ENCODE data around the gene AMBRA1. TPM values are rescaled to one million over a fixed set of nuclear protein-coding genes. Genes with fewer than 3 reads are reported as not detected.

Gene AMBRA1
- 10 to 100 TPM; 28.2 to 30.3 TPM for total RNA-seq

GRCh38 chr11:46593550-46594373, at the start of gene AMBRA1:
Gene AMBRA1, minus strand, starts transcription at chr11:46594023. Its CDS starts 45,643 bp downstream, at chr11:46548380.
- no peaks in the 10 kb centered on the region for H3K27me3 Mint-ChIP-seq
- ATAC-seq (replicated peaks): peak; percentile 89
- peaks cover 18% of the 10 kb centered on the region for H3K4me1 Mint-ChIP-seq
- H3K36me3 Mint-ChIP-seq (ENCODE audit: low read depth): peaks cover 8% of the 10 kb centered on the region
- H3K9me3 Mint-ChIP-seq: no peaks in the 10 kb centered on the region
- H3K27ac Mint-ChIP-seq: peak within 1 kb of the TSS; percentile 94
- peak within 1 kb of the TSS; percentile 95 for H3K4me3 Mint-ChIP-seq

GRCh38 chr11:46643531-46643930, 49.7 kb upstream of the AMBRA1 start:
- ATAC-seq (replicated peaks): no peak
- peaks cover 88% of the 10 kb centered on the region for H3K36me3 Mint-ChIP-seq (ENCODE audit: low read depth)

GRCh38 chr11:46642627-46643335, 49.0 kb upstream of the AMBRA1 start:
- no peaks in the 10 kb centered on the region for H3K9me3 Mint-ChIP-seq
- H3K27ac Mint-ChIP-seq: peak overlapping the region; percentile 7
- no peaks in the 10 kb centered on the region for H3K27me3 Mint-ChIP-seq
- peaks cover 85% of the 10 kb centered on the region for H3K36me3 Mint-ChIP-seq (ENCODE audit: low read depth)
- no peak for ATAC-seq (replicated peaks)
- peaks cover 5% of the 10 kb centered on the region for H3K4me1 Mint-ChIP-seq
- H3K4me3 Mint-ChIP-seq: no peak overlapping the region

More at GRCh38 chr11:46643531-46643930, 49.7 kb upstream of the AMBRA1 start:
- Mint-ChIP-seq H3K9me3 (no peaks in the 10 kb centered on the region), H3K27ac (no peak overlapping the region), H3K4me1 (peaks cover 5% of the 10 kb centered on the region), H3K4me3 (no peak overlapping the region), H3K27me3 (no peaks in the 10 kb centered on the region)

- Mint-ChIP-seq H3K4me1 (peaks cover 5% of the 10 kb centered on the region), H3K36me3 (ENCODE audit: low read depth) (peaks cover 81% of the 10 kb centered on the region), H3K9me3 (no peaks in the 10 kb centered on the region), H3K27me3 (no peaks in the 10 kb centered on the region), H3K4me3 (no peak overlapping the region), H3K27ac (no peak overlapping the region)
- ATAC-seq (replicated peaks): no peak
Measured at GRCh38 chr11:46641639-46642038, 47.8 kb upstream of the AMBRA1 start.

GRCh38 chr11:46640036-46640788, 46.4 kb upstream of the AMBRA1 start:
- no peaks in the 10 kb centered on the region for H3K9me3 Mint-ChIP-seq
- no peaks in the 10 kb centered on the region for H3K27me3 Mint-ChIP-seq
- H3K4me1 Mint-ChIP-seq: peaks cover 5% of the 10 kb centered on the region

GRCh38 chr11:46639197-46639839, 45.5 kb upstream of the AMBRA1 start:
- peak overlapping the region; percentile 12 for H3K27ac Mint-ChIP-seq
- H3K4me3 Mint-ChIP-seq: no peak overlapping the region
- ATAC-seq (replicated peaks): no peak

More at GRCh38 chr11:46640036-46640788, 46.4 kb upstream of the AMBRA1 start:
- H3K4me3 Mint-ChIP-seq: no peak overlapping the region
- no peak overlapping the region for H3K27ac Mint-ChIP-seq
- H3K36me3 Mint-ChIP-seq (ENCODE audit: low read depth): peaks cover 81% of the 10 kb centered on the region
- no peak for ATAC-seq (replicated peaks)

GRCh38 chr11:46637546-46637945, 43.7 kb upstream of the AMBRA1 start:
- Mint-ChIP-seq H3K27ac (no peak overlapping the region), H3K4me1 (peaks cover 5% of the 10 kb centered on the region), H3K9me3 (no peaks in the 10 kb centered on the region), H3K27me3 (no peaks in the 10 kb centered on the region), H3K36me3 (ENCODE audit: low read depth) (peaks cover 64% of the 10 kb centered on the region), H3K4me3 (no peak overlapping the region)
- ATAC-seq (replicated peaks): no peak

More at GRCh38 chr11:46639197-46639839, 45.5 kb upstream of the AMBRA1 start:
- Mint-ChIP-seq H3K4me1 (peaks cover 5% of the 10 kb centered on the region), H3K9me3 (no peaks in the 10 kb centered on the region), H3K27me3 (no peaks in the 10 kb centered on the region), H3K36me3 (ENCODE audit: low read depth) (peaks cover 74% of the 10 kb centered on the region)

GRCh38 chr11:46635557-46636139, 41.8 kb upstream of the AMBRA1 start:
- Mint-ChIP-seq H3K36me3 (ENCODE audit: low read depth) (peaks cover 73% of the 10 kb centered on the region), H3K27ac (no peak overlapping the region), H3K27me3 (no peaks in the 10 kb centered on the region), H3K4me3 (no peak overlapping the region), H3K4me1 (peaks cover 5% of the 10 kb centered on the region), H3K9me3 (no peaks in the 10 kb centered on the region)
- no peak for ATAC-seq (replicated peaks)

- no peaks in the 10 kb centered on the region for H3K4me1 Mint-ChIP-seq
- no peak overlapping the region for H3K4me3 Mint-ChIP-seq
- no peaks in the 10 kb centered on the region for H3K9me3 Mint-ChIP-seq
- no peaks in the 10 kb centered on the region for H3K27me3 Mint-ChIP-seq
- ATAC-seq (replicated peaks): no peak
- H3K36me3 Mint-ChIP-seq (ENCODE audit: low read depth): peaks cover 72% of the 10 kb centered on the region
- no peak overlapping the region for H3K27ac Mint-ChIP-seq
Measured at GRCh38 chr11:46633291-46634217, 39.7 kb upstream of the AMBRA1 start.

- Mint-ChIP-seq H3K27ac (no peak overlapping the region), H3K36me3 (ENCODE audit: low read depth) (peaks cover 67% of the 10 kb centered on the region), H3K9me3 (no peaks in the 10 kb centered on the region), H3K27me3 (no peaks in the 10 kb centered on the region), H3K4me1 (no peaks in the 10 kb centered on the region), H3K4me3 (no peak overlapping the region)
- no peak for ATAC-seq (replicated peaks)
Measured at GRCh38 chr11:46632502-46632901, 38.7 kb upstream of the AMBRA1 start.

GRCh38 chr11:46631676-46632075, 37.9 kb upstream of the AMBRA1 start:
- H3K9me3 Mint-ChIP-seq: no peaks in the 10 kb centered on the region
- H3K27me3 Mint-ChIP-seq: no peaks in the 10 kb centered on the region
- ATAC-seq (replicated peaks): no peak
- H3K36me3 Mint-ChIP-seq (ENCODE audit: low read depth): peaks cover 65% of the 10 kb centered on the region
- no peak overlapping the region for H3K27ac Mint-ChIP-seq
- no peak overlapping the region for H3K4me3 Mint-ChIP-seq
- no peaks in the 10 kb centered on the region for H3K4me1 Mint-ChIP-seq

- Mint-ChIP-seq H3K4me1 (peaks cover 5% of the 10 kb centered on the region), H3K9me3 (no peaks in the 10 kb centered on the region), H3K27me3 (no peaks in the 10 kb centered on the region), H3K36me3 (ENCODE audit: low read depth) (peaks cover 65% of the 10 kb centered on the region), H3K27ac (no peak overlapping the region), H3K4me3 (no peak overlapping the region)
- no peak for ATAC-seq (replicated peaks)
Measured at GRCh38 chr11:46630237-46630636, 36.4 kb upstream of the AMBRA1 start.

- Mint-ChIP-seq H3K27me3 (no peaks in the 10 kb centered on the region), H3K4me1 (peaks cover 5% of the 10 kb centered on the region), H3K27ac (no peak overlapping the region), H3K36me3 (ENCODE audit: low read depth) (peaks cover 76% of the 10 kb centered on the region), H3K4me3 (no peak overlapping the region), H3K9me3 (no peaks in the 10 kb centered on the region)
- ATAC-seq (replicated peaks): no peak
Measured at GRCh38 chr11:46628961-46629360, 35.1 kb upstream of the AMBRA1 start.

All from activated T-helper 17 cell treated with anti-CD3 and anti-CD28 coated beads, Interleukin-2, amount 50 U/mL, for 72 hours (primary cell).